Measurements from ENCODE around the gene WDR54. TPM values are rescaled to one million over a fixed set of nuclear protein-coding genes. Genes with fewer than 3 reads are reported as not detected.

Gene WDR54
- total RNA-seq, 6 donors from 2014 or later: 8.4 to 28.2 (median 13.3) TPM

DNA sequence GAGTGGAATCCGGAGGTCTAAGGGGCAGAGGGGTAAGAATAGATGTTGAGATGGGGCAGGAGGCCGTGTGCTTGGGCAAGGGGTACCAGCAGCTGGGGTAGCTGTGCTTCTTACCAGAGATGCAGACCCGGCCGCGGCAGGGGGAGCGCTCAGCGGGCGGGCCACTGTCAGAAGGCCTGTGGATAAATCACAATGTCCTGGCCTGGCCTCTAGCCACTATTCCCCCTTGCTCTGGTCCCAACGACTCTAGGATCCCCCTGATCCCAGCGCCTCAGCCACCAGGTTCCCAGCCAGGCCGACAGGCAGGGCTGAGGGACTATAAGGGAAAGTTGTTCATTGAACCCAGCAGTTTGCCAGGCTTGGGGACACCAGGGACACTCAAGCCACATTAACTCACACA lies 9.0 kb downstream of the WDR54 start:
- Histone ChIP-seq H3K27me3 (no peaks in the 10 kb centered on the region), H3K4me1 (no peaks in the 10 kb centered on the region), H3K4me3 (no peak overlapping the region), H3K9me3 (no peaks in the 10 kb centered on the region), H3K27ac (no peak overlapping the region), H3K36me3 (peaks cover 3 to 68% (median 46%) of the 10 kb centered on the region in 4 donors)
- 85 to 87% methylated on average over 11 of the region's 11 CpGs for WGBS, 2 donors
- ATAC-seq (ENCODE audit: low FRiP score in 2 of 2) (no peak), DNase-seq (peak in 1 of 2 donors; percentile 63)
- TF ChIP-seq POLR2AphosphoS5 (IDR thresholded peaks at IDR 0.05) (no peak), POLR2A (IDR thresholded peaks at IDR 0.05) (no peak), EP300 (IDR thresholded peaks at IDR 0.05) (no peak)
- TF ChIP-seq, protein P1, sequence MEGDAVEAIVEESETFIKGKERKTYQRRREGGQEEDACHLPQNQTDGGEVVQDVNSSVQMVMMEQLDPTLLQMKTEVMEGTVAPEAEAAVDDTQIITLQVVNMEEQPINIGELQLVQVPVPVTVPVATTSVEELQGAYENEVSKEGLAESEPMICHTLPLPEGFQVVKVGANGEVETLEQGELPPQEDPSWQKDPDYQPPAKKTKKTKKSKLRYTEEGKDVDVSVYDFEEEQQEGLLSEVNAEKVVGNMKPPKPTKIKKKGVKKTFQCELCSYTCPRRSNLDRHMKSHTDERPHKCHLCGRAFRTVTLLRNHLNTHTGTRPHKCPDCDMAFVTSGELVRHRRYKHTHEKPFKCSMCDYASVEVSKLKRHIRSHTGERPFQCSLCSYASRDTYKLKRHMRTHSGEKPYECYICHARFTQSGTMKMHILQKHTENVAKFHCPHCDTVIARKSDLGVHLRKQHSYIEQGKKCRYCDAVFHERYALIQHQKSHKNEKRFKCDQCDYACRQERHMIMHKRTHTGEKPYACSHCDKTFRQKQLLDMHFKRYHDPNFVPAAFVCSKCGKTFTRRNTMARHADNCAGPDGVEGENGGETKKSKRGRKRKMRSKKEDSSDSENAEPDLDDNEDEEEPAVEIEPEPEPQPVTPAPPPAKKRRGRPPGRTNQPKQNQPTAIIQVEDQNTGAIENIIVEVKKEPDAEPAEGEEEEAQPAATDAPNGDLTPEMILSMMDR (IDR thresholded peaks at IDR 0.05): no peak

DNA sequence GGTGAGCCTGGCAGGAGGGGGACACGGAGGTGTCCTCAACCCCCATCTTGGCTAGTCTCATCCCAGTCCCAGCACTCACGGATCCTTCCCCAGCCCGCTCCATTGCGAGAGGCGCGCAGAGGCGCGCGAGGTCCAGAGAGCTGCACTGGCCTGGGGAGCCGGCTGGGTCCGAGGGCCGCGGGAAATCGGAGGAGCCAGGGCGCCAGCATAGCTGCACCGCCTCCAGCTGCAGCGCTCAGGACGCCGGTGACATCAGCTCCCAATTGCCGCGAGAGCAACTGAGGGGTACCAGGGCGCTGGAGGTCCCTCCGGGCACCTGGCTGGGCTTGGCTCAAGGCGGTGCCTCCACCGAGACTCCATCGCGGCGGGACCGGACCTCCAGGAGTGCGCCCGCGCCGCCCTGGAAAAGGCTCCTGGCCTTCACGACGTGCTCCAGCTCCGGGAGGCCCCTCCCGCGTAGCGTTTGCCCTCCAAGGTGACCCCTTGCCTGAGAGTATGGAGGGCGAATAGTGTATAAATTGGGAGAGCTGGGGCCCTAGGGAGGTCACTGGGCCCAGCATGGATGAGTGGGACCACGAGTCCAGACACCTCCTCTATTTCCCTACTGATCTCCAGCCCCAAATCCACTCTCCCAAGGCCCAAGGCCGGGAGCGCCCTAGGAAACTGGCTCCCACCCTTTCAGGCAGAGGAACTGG lies 14.7 kb downstream of the WDR54 start:
- H3K4me1 ChIP-seq: peaks cover 17 to 33% (median 20%) of the 10 kb centered on the region in 4 donors
- no peak overlapping the region for H3K27ac ChIP-seq
- WGBS, 2 donors: 89 to 91% methylated on average over 29 to 43 of the region's 43 CpGs
- TF ChIP-seq POLR2A (IDR thresholded peaks at IDR 0.05) (no peak), EP300 (IDR thresholded peaks at IDR 0.05) (no peak), POLR2AphosphoS5 (IDR thresholded peaks at IDR 0.05) (no peak)
- TF ChIP-seq, protein P1 (IDR thresholded peaks at IDR 0.05): no peak
- H3K27me3 ChIP-seq: no peaks in the 10 kb centered on the region
- H3K9me3 ChIP-seq: no peaks in the 10 kb centered on the region
- H3K4me3 ChIP-seq: no peak overlapping the region
- no peak for ATAC-seq (ENCODE audit: low FRiP score in 2 of 2)
- peaks cover 0 to 11% (median 10%) of the 10 kb centered on the region in 4 donors for H3K36me3 ChIP-seq
- peak in 1 of 2 donors; percentile 79 for DNase-seq

DNA sequence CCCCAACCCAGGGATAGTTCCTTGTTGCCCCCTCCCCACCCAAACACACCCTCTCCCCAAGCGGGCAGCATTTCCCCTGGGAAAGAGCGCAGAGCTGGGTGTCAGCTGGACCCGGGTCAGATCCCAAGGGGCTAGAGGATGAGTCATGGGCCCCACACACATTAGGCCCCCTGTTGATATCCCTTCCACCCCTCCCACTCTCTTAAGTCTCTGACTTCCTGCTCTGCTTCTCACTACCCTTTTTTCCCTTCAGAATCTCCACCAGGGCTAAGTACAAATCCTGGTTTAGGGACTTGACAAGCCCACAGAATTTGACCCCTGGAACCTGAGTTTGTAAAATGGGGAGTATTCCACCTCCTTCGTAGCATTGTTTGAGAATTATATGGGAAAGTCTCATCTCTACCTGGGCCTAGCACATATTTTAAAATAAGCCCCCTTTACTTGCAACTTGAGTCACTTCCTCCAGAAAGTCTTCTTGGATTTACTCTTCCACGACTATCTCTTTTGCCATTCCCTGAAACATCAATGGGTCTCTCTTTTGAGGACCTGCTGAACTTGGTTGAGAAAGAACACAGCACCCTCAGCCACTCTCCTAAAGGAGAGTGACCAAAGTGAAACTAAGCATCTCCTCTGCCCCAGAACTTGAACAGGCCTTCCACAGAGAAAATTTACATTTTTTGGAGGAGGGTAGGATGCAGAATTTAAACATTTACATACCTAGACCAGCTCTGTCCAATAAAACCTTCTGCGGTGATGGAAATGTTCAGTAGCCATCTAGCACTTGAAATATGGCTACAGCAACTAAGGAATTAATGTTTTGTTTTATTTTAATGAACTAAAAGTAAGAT lies 15.5 kb downstream of the WDR54 start:
- TF ChIP-seq, protein P1 (IDR thresholded peaks at IDR 0.05): no peak
- TF ChIP-seq POLR2AphosphoS5 (IDR thresholded peaks at IDR 0.05): no peak
- no peak for TF ChIP-seq EP300 (IDR thresholded peaks at IDR 0.05)
- no peak for TF ChIP-seq POLR2A (IDR thresholded peaks at IDR 0.05)
- Histone ChIP-seq H3K4me3 (no peak overlapping the region), H3K4me1 (peaks cover 22 to 41% (median 27%) of the 10 kb centered on the region in 4 donors), H3K36me3 (peaks cover 0 to 3% (median 3%) of the 10 kb centered on the region in 4 donors), H3K27me3 (peaks cover 0 to 7% (median 3%) of the 10 kb centered on the region in 4 donors), H3K9me3 (no peaks in the 10 kb centered on the region), H3K27ac (no peak overlapping the region)
- ATAC-seq (ENCODE audit: low FRiP score in 2 of 2) (no peak), DNase-seq (no peak)
- 71 to 83% methylated on average over 6 of the region's 6 CpGs for WGBS, 2 donors

DNA sequence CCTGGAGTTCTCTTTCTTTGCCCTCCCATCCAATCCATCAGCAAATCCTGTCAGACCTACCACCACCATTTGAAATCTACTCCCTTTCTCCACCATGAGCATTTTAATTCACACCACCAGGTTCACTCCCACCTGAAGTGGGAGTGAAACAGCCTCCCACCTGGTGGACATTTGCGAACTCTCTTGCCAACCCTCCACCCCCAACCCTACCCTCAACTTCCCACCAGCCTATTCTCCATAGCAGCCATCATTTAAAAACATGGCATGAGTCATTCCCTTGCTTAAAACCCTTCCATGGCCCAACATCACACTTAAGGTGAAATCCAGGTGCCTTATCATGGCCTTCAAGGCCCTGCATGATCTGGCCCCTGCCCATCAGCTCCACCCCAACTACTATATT lies 16.7 kb downstream of the WDR54 start:
- WGBS, 2 donors: 95 to 100% methylated on average over 1 of the region's 1 CpG
- ATAC-seq (ENCODE audit: low FRiP score in 2 of 2) (no peak), DNase-seq (no peak)
- Histone ChIP-seq H3K4me3 (no peak overlapping the region), H3K4me1 (peaks cover 22 to 45% (median 27%) of the 10 kb centered on the region in 4 donors), H3K36me3 (no peaks in the 10 kb centered on the region), H3K9me3 (no peaks in the 10 kb centered on the region), H3K27me3 (peaks cover 0 to 9% (median 3%) of the 10 kb centered on the region in 4 donors), H3K27ac (no peak overlapping the region)
- no peak for TF ChIP-seq POLR2AphosphoS5 (IDR thresholded peaks at IDR 0.05)
- TF ChIP-seq, protein P1 (IDR thresholded peaks at IDR 0.05): no peak
- no peak for TF ChIP-seq POLR2A (IDR thresholded peaks at IDR 0.05)
- no peak for TF ChIP-seq EP300 (IDR thresholded peaks at IDR 0.05)
